GM18907 (cell line): Measurements from ENCODE around the gene TRIM44.

ENCODE experiments used
- ATAC-seq: cut with Tn5 transposase; IDR thresholded peaks from one replicate; pipeline ENCODE4 v1.9.1; 2021; ENCODE audit warnings: mild to moderate bottlenecking, moderate library complexity; ENCODE audit not compliant: unreplicated experiment

TRIM44 gene

GRCh38 chr11:35671396-35672127, 9.0 kb downstream of the TRIM44 start:
- no peak for ATAC-seq

- ATAC-seq, result no peak
Observed at GRCh38 chr11:35672608-35673007, 10.0 kb downstream of the TRIM44 start.

DNA sequence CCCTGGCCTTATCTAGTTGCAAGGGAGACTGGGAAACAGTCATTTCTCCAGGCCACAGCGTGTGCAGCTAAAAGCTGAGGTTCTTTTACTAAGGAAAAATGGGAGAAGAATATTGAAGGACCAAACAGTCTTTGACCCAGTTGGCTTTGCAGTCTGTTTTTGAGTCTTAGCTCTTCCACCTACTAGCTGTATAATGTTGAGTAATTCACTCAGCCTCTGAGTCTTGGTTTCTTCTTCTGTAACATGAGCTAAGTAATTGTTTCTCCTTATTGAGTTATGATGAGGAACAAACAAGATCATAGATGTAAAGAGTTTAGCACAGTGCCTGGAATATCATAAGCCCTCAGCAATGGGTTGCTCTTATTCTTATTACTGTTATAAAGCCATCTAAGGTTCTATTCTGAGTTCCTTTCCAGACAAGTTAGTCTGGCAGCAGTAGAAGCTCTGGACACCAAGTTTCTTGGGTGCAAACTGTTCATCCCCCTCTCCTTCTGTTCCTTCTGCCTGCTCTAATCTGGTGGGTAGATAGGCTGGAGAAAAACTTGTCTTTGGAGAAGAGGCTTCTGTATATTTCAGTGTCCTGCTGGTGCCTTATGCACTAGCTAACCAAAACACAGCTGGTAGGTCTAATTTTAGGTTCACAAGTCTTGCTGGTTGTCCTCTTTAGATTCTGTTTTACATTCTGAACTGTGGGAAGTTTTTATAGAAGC, 13.5 kb downstream of the TRIM44 start:
- ATAC-seq, result no peak

GRCh38 chr11:35676611-35676965, 14.0 kb downstream of the TRIM44 start:
- ATAC-seq, result no peak

DNA sequence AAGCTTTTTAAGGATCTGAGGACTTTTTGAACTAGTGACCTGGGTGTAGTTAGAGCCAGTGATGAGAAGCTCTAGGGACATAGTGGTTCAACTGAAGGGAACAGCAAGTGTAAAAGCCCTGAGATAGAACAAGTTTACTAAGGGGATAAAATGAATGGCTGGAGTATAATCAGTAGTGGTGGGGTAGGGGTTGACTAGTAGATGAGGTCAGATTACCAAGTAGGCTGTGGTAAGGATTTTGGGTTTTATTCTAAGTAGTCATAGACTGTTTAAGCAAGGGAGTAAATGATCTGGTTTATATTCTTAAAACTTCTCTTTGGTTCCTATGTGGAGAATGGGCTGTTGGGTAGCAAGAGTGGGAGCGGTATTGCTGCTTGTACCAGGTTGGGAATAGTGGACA, 15.3 kb downstream of the TRIM44 start:
- no peak for ATAC-seq

DNA sequence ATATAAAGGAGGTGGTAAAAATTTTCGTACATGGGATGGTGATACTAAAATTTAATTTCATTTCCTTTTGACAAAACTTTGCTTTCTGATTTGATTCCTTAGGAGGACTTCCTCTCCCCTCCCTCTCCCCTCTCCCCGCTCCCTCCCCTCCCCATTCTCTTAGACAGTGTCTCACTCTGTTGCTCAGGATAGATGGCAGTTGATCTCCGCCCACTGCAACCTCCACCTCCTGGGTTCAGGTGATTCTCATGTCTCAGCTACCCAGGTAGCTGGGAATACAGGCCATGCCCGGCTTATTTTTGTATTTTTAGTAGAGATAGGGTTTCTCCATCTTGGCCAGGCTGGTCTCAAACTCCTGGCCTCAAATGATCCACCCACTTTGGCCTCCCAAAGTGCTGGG, 15.9 kb downstream of the TRIM44 start:
- ATAC-seq, result no peak

GRCh38 chr11:35678975-35679374, 16.4 kb downstream of the TRIM44 start:
- no peak for ATAC-seq

- ATAC-seq, result no peak
Observed at GRCh38 chr11:35680506-35680905, 17.9 kb downstream of the TRIM44 start.

DNA sequence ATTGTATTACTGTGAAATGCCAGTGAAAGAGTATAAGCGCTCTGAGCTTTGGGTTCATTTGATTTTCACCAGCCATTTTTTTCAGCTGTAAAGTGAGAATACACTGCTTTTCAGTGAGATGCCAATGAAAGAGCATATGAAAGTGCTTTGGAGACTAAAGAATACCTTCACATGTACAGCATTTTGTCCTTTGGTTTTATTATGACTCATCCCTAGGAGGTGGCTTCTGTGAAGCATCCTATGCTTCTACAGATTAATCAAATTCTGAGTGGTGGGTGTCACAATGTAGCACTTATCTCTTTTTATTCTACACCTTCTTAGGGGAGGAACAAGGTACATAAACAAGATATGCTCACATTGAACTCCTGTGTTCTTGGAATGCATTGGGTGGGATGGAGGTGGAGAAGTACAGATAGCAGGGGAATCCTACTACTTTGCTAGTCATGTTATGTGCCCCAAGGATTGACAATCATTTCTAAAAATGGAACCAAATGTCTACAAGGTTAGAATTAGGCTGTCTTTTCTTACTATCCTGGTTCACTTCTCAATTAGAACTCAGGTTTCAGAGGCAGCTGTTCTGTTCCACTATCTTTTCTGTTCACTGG, 18.7 kb downstream of the TRIM44 start:
- ATAC-seq, result no peak

DNA sequence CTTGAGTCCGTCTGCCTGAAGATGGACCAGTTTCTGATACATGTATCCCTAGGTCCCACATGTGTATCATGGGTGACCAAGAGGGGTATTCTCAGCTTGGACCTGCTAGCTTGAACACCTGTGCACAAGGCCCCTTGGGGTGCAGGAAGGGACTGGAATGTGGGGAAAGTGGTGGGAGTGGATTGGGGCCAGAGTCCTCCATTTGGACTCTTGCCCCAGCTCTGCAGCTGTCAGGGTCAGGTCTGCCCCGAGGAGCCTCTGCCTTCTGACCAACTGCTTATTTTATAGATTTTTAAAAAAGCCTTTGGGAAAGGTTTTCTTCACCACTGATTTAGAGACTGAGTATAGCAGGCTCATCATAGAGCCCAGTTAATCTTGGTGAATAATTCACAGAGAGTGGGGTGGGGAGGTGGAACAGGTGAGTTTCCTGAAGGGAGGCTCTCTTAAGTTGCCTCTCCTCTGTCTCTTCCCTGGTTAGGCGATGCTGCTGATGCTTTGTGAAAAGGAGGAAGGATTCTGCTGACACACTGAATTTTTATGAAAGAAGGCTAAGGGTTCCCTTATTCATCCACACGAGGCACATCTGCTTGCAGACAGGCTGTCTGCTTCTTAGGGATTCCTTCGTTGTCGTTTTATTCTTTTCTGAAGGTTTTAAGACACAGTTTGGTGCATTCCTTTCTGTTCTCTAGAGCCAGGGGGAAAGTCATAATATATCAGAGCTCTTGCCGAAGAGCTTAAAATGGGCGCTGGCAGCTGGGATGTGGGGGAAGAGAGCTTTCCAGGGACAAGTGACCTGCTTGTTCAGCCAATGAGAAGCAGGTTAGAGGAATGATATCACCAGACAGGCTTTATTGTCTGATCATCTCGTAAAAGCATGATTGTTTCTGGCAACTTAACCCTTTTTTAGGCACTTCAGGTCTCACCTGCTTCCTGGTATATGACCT, 19.9 kb downstream of the TRIM44 start:
- peak; percentile 36 for ATAC-seq

DNA sequence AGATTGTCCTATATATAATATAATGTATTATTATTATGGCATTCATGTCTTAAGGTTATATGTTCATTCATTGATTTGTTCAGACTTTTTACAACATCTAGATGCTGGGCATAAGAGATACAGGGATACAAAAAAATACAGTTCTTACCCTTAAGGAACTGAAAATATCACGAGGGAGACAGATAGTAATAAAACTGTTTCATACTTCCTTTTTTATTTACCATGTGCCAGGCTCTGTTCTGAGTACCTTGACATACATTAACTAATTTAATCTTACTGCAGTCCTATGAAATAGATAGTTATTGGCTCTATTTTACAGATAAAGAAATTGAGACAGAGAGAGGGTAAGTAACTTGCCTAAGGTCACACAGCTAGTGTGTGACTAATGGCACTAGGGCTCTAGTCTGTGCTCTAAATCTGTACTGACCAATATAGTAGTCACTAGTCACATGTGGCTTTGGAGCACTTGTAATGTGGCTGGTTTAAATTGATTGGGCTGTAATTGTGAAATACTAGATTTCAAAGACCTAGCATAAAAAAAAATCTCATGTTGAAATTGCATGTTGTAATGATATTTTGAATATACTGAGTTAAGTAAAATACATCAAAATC, 21.3 kb downstream of the TRIM44 start:
- peak; percentile 62 for ATAC-seq

GRCh38 chr11:35688023-35688422, 25.4 kb downstream of the TRIM44 start:
- peak; percentile 53 for ATAC-seq

- no peak for ATAC-seq
Observed at GRCh38 chr11:35689081-35689996, 26.8 kb downstream of the TRIM44 start.

DNA sequence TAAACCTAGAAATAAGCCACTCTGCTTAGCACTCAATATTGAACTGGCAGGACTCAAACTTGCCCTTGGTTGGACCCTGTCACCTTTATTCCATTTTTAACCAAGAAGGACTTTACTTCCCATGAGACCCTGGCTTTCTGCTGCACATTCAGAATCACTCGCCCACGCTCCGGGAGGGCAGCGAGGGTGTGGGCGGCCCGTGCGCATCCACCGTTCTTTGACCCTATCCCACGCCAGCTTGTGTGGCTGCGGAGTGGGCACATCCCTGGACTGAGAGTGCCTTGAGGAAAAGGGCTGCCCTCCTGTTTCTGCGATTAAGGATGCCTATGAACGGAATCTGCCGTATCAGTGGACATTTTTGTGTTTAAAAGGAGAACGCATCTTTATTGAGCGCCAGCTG, 39.6 kb downstream of the TRIM44 start:
- ATAC-seq, result no peak

DNA sequence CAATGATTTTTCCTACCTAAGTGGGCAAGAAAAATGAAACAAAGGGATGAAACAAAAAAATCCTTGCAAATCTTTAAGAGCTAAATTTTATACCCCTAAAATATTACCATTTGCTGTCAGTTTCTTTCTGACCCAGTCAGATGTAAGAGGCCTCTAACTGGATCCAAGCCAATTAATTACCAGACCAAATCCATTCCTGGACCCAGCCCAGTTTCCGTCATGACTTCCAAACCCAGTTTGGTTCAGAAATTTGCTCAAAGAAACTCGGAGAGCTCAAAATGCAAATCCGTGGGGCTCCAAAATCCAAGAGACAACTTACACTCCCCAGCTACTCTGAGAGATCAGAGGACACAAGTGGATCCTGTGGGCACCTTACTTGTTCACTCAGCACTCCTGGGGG, 46.8 kb downstream of the TRIM44 start:
- ATAC-seq, result no peak

- ATAC-seq, result no peak
Observed at GRCh38 chr11:35711173-35711910, 48.8 kb downstream of the TRIM44 start.

GRCh38 chr11:35711924-35712323, 49.3 kb downstream of the TRIM44 start:
- ATAC-seq, result no peak

GRCh38 chr11:35712533-35712932, 50.0 kb downstream of the TRIM44 start:
- ATAC-seq, result no peak
